GM19035 (cell line): ENCODE data around the gene CELA1.
"Not testable (repeated sequence)": the region's sequence is repeated elsewhere in the genome, so short reads cannot be mapped to it uniquely, and the experiment has no call there.

Source experiments
- ATAC-seq: cut with Tn5 transposase; IDR thresholded peaks from one replicate; pipeline ENCODE4 v1.9.1; 2021; ENCODE audit not compliant: unreplicated experiment

The CELA1 gene

DNA sequence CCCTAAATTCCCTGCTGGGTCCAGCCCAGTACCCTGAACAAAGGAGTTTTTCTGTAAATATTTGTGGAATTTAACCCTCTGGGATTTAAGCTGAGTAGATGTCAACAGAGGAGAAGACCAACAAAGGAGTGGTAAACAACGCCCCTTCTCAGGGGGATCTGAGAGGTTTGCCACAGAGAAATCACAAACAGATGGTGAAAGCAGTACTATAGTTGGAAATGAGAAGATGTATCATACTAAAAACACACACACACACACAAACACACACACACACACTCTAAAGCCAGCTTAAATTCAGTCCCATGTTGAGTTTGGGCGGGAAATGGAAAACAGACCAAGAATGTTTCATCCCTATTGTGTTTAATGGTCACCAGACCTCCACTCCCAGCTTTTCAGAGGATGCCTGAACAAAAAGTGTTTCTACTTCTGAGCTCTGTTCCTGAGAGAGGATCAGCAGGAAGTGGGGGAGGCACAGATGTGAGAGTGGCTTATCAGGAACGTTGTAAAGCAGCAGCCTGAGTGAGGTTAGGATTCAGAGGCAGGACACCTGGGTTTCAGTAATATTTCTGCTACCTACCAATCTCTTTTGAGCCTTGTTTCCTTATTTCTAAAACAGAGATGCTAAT, 25.7 kb downstream of the CELA1 start:
- no peak for ATAC-seq

GRCh38 chr12:51320311-51320694, 26.2 kb downstream of the CELA1 start:
- no peak for ATAC-seq

- no peak for ATAC-seq
These were observed 27.5 kb downstream of the CELA1 start for GRCh38 chr12:51318846-51319599.

DNA sequence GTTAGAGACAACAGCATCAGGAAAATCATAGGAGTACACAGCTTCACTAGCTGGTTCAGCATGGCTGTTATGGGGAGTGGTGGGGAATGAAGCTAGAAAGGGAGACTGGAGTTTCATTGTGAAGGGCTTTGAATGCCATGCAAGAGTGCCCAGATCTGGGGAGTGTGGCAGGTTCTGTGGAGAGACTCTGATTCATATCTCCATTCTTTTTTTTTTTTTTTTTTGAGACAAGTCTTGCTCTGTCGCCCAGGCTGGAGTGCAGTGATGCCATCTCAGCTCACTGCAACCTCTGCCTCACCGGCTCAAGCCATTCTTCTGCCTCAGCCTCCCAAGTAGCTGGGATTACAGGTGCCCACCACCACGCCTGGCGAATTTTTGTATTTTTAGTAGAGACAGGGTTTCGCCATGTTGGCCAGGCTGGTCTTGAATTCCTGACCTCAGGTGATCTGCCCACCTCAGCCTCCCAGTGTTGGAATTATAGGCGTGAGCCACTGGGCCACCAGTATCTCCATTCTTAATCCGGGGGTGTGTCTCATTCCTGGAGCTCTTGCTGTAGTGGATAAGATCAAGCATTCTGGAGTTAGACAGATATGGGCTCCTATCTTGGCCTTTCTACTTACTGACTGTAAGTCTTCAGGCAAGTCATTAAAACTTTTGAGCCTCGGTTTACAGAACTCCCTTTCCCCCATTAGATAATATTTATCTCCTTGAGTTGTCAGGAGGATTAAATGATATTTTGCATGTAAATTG, 28.2 kb downstream of the CELA1 start:
- not testable (repeated sequence) for ATAC-seq

- no peak for ATAC-seq
These were observed 35.1 kb downstream of the CELA1 start for GRCh38 chr12:51311389-51311788.

- no peak for ATAC-seq
These were observed 38.6 kb downstream of the CELA1 start for GRCh38 chr12:51307655-51308593.

DNA sequence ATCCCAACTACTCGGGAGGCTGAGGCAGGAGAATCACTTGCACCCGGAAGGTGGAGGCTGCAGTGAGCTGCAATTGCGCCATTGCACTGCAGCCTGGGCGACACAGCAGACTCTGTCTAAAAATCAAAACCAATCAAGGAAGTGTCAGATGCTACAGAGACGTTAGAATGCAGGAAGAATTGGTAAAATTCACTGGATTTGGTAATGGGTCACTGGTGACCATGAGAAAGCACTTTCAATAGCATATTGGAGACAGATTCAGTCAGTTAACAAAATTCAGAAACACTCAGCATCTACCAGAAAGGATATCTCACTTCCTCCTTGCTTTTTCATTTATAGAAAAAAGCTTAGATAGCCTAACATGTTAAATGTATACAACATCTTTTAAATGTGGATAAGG, 40.0 kb downstream of the CELA1 start:
- no peak for ATAC-seq

DNA sequence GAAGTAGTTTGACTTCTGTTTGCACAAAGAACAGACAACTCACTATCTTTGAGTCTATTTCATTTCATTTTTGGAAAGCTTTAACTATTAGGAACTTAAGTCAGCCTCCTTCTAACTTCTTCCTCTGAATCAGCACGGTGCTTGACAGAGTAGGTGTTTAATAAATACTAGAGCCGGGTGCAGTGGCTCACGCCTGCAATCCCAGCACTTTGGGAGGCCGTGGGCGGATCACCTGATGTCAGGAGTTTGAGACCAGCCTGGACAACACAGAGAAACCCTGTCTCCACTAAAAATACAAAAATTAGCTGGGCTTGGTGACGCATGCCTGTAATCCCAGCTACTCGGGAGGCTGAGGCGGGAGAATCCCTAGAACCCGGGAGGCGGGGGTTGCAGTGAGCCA, 45.7 kb downstream of the CELA1 start:
- ATAC-seq, result not testable (repeated sequence)

DNA sequence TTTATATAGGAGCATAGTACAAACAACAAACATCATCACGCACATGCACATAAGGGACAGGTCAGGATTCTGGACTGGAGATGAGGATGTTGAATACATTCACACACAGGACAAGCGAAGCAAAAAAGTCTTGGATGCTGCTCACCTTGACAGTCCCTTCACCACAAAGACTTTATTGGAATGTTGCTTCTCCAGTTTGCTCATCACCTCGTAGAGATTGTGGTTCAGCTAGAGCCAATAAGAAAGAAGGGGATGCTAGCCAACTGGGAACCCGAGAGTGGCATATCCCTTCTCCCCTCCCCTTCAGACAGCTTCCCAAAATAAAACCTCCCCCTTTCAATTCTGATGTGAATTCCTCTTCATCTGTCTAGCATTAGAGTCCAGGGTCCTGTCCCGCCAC, 50.8 kb downstream of the CELA1 start:
- no peak for ATAC-seq

DNA sequence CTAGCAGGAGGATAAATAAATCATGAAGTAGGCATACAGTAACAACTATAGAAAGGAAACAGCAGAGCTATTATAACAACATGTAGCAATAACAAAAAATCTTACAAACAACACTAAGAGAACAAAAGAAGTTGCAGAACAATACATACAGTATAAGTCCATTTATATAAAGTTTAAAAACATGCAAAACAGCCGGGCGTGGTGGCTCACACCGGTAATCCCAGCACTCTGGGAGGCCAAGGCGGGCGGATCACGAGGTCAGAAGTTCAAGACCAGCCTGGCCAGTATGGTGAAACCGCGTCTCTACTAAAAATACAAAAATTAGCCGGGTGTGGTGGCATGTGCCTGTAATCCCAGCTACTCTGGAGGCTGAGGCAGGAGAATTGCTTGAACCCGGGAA, 52.4 kb downstream of the CELA1 start:
- not testable (repeated sequence) for ATAC-seq

- ATAC-seq, result no peak
These were observed 52.8 kb downstream of the CELA1 start for GRCh38 chr12:51293696-51294095.

- not testable (repeated sequence) for ATAC-seq
These were observed 54.6 kb downstream of the CELA1 start for GRCh38 chr12:51291603-51292513.

- ATAC-seq, result no peak
These were observed 60.6 kb downstream of the CELA1 start for GRCh38 chr12:51285843-51286242.

GRCh38 chr12:51281202-51281924, 65.1 kb downstream of the CELA1 start:
- no peak for ATAC-seq
